BJ (cell line): ENCODE results near the gene KIRREL3. TPM values are rescaled to one million over a fixed set of nuclear protein-coding genes. Genes with fewer than 3 reads are reported as not detected.

Source experiments
- CTCF ChIA-PET: fragments of 350-600 bp; formaldehyde crosslinking; extraction: SDS; loops from one replicate; lab custom pipeline; 2021; ENCODE audit warnings: antibody characterized with exemption, inconsistent platforms; lab: Yijun Ruan, JAX
- POLR2A ChIA-PET: fragments of 300-600 bp; sonication (Branson Sonifier 250); formaldehyde crosslinking; extraction: SDS; loops from one replicate; lab custom pipeline; 2021; ENCODE audit warnings: antibody characterized with exemption; lab: Charles Lee
- DNase-seq: peaks from one replicate; pipeline ENCODE4 v3.0.0-alpha.2; 2011; ENCODE audit warnings: low read depth
- H3K27me3 ChIP-seq: 2 replicates; pipeline ENCODE4 v1.6.0; 2011; ENCODE audit warnings: low read length; ENCODE audit not compliant: control insufficient read depth, insufficient read depth
- H3K36me3 ChIP-seq: 2 replicates; pipeline ENCODE4 v1.5.1; 2011; ENCODE audit warnings: low read length; ENCODE audit not compliant: control insufficient read depth, insufficient read depth
- H3K4me3 ChIP-seq: 2 replicates; pipeline ENCODE4 v1.5.1; 2011; ENCODE audit warnings: low read depth, mild to moderate bottlenecking, control low read depth, low read length
- CTCF ChIP-seq: IDR thresholded peaks from 2 replicates; pipeline ENCODE4 v1.5.1; 2011; ENCODE audit warnings: low read depth, mild to moderate bottlenecking, control low read depth, inconsistent platforms, low read length, moderate library complexity; ENCODE audit not compliant: insufficient read depth
- polyA plus RNA-seq: library from polyadenylated mRNA; depleted of rRNA; stranded (reverse); fragments of >200 nt; gene quantifications from 2 replicates; pipeline ENCODE4 v1.2.3, GENCODE V29; 2011

The KIRREL3 gene
- polyA plus RNA-seq, 1 experiment, result 19.6 TPM

DNA sequence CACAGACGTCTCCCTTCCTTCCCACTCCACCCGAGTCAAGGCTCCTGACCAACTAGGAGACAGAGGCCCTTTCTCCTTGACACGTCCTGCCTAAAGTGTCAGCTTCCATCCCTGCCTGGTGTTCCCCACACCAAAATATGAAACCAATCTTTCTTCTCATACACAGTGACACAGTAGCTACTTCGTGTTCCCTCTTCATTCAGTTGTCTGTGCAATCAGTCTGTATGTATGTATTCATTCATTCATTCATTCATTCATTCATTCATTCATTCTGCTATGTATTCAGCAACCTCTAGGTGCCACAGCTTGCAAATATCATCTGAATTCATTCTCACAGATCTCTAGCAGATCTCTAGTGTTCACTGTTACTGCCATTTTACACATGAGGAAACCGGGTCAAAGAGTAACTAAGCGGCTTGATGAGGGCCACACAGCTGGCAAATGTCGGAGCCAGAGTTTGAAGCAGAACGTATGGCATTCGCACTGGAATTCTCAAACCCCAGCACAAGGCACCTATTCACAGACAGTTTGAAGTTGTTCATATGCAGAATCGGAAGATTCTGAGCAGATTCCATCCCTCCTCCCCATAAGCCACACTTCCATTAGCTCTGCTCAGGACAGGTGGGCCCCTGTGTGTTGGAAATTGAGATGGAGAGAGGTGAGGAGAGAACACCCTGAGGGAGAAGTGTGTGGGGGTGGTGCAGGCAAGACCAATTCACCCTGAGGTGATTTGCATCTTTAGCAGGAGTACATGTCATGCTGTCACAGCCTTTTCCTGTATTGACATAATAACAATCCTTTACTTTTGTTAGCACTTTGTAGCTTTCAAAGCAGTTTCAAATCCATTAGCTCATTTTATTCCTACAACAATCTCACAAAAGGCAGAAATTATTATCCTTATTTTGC is 369.4 kb downstream of the KIRREL3 start:
- ChIA-PET CTCF (interaction anchor here (0.6 to 1.5 kb wide), 3 partner anchors 24 to 361 kb away, joined by 3 to 4 read pairs (median 3); no protein-coding TSS in a partner anchor), POLR2A (no interaction called here)
- Histone ChIP-seq H3K36me3 (no peaks in the 10 kb centered on the region), H3K27me3 (no peaks in the 10 kb centered on the region), H3K4me3 (no peak overlapping the region)
- TF ChIP-seq CTCF, result no peak
- no peak for DNase-seq

- POLR2A ChIA-PET, result no interaction called here
- H3K4me3 ChIP-seq, result no peak overlapping the region
- no peaks in the 10 kb centered on the region for H3K36me3 ChIP-seq
- no peaks in the 10 kb centered on the region for H3K27me3 ChIP-seq
- TF ChIP-seq CTCF, result no peak
- DNase-seq, result no peak
- CTCF ChIA-PET, result no interaction called here
Measured at GRCh38 chr11:126630488-126630887, 370.1 kb downstream of the KIRREL3 start.

- POLR2A ChIA-PET, result no interaction called here
- Histone ChIP-seq H3K4me3 (no peak overlapping the region), H3K36me3 (no peaks in the 10 kb centered on the region), H3K27me3 (no peaks in the 10 kb centered on the region)
- peak; percentile 96 for DNase-seq
- peak; percentile 69 for TF ChIP-seq CTCF
- CTCF ChIA-PET, result interaction anchor here (0.6 to 1.8 kb wide), 7 partner anchors 17 to 1877 kb away, joined by 3 to 6 read pairs (median 3); partner anchors contain the start of gene VSIG2
Measured at GRCh38 chr11:126628790-126629621, 371.6 kb downstream of the KIRREL3 start.

DNA sequence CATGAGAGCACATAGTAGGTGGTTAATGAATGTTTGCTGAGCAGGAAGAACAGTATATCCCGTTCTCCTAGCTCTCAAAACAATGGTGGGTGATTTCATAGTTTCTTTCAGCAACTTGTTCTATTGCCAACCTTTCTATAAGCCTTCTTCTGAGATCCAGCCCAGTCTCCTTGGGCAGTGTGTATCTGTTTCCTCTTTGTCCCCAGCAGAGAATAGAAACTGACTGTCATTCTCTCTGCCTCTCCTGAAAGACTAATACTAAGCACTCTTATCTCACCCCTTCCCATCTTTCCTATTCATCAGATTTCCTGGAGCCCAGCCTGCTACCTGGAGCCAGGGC is 372.1 kb downstream of the KIRREL3 start:
- Histone ChIP-seq H3K36me3 (no peaks in the 10 kb centered on the region), H3K4me3 (no peak overlapping the region), H3K27me3 (no peaks in the 10 kb centered on the region)
- ChIA-PET CTCF (interaction anchor here (0.8 to 1.8 kb wide), 4 partner anchors 22 to 366 kb away, joined by 3 to 6 read pairs (median 4); no protein-coding TSS in a partner anchor), POLR2A (no interaction called here)
- no peak for TF ChIP-seq CTCF
- no peak for DNase-seq

DNA sequence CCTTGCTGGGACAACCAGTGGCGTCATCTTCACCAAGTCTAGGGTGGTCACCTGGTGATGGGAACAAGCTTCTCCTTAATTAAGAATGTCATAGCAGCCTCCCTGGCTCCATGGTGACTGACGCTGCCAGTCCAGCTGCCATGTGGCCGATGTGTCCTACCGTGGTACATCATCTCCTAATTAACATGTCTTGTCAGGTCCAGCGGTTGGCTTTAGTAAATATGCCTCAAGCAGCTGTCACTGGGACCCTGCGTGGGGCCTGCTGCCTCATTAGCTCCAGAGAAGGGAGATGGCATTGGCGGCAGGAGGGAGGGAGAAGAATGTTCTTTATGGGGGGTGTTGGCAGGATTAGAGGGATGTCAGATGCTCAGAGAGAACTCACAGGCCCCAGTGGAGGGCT is 373.1 kb downstream of the KIRREL3 start:
- H3K36me3 ChIP-seq, result no peaks in the 10 kb centered on the region
- TF ChIP-seq CTCF, result no peak
- ChIA-PET CTCF (interaction anchor here (0.9 to 1.8 kb wide), 3 partner anchors 21 to 363 kb away, joined by 3 to 6 read pairs (median 4); no protein-coding TSS in a partner anchor), POLR2A (no interaction called here)
- no peak for DNase-seq
- no peaks in the 10 kb centered on the region for H3K27me3 ChIP-seq
- H3K4me3 ChIP-seq, result no peak overlapping the region
